Urothelium cell line (cell line): ENCODE results near the gene NACC2.
A peak's percentile ranks its signal among the peaks of the same experiment; 100 is the strongest.

ENCODE experiments used
- DNase-seq: peaks from one replicate; pipeline ENCODE4 v3.0.0; 2011; ENCODE audit warnings: low spot score, mixed read lengths
- FAIRE-seq: peaks from 2 replicates; lab custom pipeline; 2011; peaks lifted over from hg19 to GRCh38; lab: Jason Lieb, UNC

Gene NACC2

DNA sequence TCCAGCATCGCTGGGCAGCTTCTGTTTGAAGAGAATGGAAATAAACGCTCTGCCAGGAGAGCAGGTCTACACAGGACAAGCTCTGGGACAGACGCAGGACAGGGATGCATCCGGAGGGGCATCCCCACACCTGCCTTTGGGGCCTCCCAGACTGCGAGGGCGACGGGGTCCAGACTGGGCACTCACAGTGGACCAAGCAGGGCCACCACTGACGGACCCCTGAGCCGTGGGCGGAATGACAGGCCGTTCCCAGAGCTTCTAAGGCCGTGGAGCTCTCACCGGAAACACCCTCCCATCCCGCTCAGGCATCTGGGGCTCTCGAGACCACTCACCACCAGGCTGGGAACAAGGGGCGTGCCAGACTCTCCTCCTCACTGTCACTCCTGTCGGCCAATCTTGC lies 34.1 kb upstream of the NACC2 start:
- FAIRE-seq (no peak), DNase-seq (no peak)

DNA sequence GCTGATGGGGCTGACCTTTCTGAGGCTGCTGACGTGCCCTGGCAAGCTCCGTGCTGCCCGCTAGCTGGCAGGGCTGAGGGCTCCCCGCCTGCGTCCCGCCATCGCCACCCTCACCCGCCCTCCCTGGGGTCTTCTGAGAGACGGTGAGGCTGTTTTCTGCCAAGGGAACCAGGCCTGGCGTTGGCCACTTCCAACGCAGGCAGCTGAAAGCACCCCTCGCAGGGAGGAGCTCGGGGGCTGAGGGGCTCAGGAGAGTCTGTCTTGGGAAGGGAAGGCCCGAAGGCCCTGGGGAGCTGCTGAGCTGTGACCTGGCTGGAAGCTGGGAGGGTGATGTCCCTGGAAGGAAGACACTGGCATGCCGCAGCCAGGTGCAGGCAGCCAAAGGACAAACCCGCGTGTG lies 33.3 kb upstream of the NACC2 start:
- FAIRE-seq (no peak), DNase-seq (no peak)

DNA sequence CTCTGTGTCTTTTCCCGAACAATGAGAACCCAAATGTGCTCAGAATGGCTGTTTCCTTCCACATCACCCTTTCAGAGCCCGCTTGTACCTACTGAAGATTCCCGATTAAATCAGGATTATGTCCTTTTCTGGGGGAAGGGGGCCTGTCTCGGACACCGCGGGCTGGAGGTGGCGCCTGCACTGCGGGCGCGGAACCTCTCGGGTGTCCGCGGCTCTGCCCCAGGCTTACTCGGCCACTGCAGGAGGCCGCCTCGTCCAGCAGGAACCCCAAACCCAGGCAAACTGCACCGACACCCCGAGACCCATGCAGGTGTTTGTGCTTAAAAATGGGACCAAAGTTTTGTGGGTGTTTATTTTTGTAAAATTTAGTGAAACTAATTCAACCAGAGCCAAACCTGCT lies 32.2 kb upstream of the NACC2 start:
- no peak for FAIRE-seq

DNA sequence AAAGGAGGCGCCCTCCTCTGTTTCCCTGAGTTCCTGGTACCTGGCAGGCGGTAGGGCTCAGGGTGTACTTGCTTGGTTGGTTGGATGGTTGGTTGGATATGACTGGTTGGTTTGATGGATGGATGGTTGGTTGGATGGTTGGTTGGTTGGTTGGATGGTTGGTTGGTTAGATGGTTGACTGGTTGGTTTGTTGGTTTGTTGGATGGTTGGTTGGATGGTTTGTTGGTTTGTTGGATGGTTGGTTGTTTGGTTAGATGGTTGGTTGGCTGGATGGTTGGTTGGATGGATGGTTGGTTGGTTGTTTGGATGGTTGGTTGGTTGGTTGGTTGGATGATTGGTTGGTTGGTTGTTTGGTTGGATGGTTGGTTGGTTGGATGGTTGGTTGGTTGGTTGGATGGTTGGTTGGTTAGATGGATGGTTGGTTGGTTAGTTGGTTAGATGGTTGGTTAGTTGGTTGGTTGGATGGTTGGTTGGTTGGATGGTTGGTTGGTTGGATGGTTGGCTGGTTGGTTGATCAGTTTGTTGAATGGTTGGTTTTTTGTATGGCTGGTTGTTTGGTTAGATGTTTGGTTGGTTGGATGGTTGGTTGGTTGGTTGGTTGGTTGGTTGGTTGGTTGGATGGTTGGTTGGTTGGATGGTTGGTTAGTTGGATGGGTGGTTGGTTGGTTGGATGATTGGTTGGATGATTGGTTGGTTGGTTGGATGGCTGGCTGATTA lies 30.0 kb upstream of the NACC2 start:
- DNase-seq: no peak
- FAIRE-seq: peak; percentile 84

More for the DNA sequence above, 32.2 kb upstream of the NACC2 start:
- DNase-seq: no peak

DNA sequence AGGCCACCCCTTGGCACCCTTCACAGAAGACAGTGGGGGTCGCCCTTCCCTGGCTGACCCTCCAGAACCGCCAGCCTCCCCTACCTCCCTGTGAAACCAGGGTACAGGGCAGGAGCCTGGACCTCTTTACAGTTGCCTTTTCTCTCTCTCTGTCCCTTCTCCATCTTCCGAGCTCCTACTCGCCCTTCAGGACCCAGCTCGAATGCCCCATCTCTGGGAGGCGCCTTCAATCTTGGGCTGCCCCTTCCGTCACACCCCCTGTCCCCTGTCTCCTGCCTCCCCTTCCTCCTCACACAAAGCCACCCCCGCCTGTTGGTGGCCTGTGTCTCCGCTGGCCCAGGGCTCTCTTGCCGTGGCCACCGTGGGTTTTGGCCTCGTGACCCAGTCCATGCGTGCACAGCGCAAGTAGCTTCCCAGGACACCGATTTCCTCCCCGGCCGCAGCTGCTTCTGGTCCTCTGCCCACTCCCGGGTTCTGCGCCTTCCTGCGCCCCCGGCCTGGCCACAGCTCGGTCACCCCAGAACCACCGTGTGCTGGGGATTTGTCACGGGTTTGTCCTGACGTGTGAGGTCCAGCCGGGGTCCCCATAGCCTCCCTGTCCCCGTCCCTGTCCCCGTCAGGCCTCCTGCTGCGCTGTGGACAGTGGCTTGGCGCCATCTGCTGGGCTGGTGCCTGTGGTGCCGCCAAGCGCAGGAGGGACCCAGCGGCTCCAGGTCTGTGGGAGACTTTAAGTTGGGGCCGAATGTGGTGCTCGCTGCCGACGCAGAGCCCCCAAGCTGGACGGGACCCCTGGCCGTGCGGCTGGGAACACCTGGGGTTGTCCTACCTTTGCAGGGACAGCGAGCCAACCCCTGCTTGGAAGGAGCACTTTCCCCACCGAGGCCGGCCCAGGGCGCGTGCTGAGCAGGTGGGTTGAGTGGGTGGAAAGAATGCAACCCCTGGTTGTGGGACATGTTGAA lies 27.6 kb upstream of the NACC2 start:
- peak; percentile 93 for FAIRE-seq
- peak; percentile 73 for DNase-seq

DNA sequence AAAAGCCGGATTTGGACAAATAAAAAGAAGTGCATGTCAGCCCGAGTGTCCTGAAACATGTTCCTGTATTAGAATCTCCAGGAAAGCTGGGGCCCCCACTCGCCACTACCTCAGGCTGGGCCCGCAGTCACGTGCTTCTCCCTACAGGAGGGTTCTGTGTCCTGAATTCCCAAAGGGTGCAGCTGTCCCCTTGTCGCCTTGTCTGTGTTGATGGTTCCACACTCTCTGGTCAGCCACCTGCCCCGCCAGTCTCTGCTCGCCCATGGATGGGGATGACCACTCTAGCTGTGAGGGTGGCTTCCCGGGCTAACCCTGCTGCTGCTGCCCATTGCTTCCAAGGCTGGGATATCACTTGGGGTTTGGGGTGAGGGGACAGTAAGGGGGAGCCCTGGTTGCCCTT lies 26.7 kb upstream of the NACC2 start:
- DNase-seq (no peak), FAIRE-seq (no peak)

DNA sequence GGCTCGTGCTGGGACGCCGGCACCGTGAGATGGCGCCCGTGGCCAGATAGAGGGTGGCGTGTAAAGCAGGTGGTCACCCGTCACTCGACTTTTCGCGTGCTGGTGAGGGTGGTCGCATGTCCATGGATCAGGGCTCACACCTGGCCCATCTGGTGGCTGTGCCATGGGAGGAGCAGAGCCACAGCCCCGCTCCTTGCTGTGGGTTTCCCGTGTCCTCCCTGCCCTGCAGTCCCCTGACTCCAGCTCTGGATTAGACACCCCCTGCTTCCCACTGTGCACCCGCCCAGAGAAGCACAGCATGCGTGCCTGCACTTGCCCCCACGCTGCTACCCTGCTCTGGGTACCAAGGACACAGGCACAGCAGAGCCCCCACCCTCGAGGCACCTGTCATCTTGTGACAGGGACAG lies 25.4 kb upstream of the NACC2 start:
- FAIRE-seq: no peak

DNA sequence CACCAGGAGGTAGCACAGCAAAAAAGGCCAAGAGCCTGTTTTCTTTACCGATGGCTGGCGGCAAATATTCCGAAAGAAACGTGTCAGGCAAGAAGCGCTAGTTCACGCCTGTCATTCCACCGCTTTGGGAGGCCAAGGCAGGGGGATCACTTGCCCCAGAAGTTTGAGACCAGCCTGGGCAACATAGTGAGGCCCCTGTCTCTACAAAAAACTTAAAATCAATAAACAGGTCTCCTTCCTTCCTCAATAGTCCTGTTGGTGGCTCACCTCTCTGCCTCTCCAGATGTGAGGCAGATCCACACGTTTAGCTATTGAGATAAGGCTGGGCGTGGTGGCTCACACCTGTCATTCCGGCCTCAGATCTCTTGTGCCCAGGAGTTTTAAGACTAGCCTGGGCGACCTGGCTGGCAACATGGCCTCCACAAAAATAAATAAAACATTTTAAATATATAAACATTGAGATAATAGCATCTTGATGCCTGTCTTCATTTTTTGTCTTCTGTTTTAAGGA lies 24.8 kb upstream of the NACC2 start:
- DNase-seq (no peak), FAIRE-seq (no peak)

More for the DNA sequence above, 25.4 kb upstream of the NACC2 start:
- no peak for DNase-seq

DNA sequence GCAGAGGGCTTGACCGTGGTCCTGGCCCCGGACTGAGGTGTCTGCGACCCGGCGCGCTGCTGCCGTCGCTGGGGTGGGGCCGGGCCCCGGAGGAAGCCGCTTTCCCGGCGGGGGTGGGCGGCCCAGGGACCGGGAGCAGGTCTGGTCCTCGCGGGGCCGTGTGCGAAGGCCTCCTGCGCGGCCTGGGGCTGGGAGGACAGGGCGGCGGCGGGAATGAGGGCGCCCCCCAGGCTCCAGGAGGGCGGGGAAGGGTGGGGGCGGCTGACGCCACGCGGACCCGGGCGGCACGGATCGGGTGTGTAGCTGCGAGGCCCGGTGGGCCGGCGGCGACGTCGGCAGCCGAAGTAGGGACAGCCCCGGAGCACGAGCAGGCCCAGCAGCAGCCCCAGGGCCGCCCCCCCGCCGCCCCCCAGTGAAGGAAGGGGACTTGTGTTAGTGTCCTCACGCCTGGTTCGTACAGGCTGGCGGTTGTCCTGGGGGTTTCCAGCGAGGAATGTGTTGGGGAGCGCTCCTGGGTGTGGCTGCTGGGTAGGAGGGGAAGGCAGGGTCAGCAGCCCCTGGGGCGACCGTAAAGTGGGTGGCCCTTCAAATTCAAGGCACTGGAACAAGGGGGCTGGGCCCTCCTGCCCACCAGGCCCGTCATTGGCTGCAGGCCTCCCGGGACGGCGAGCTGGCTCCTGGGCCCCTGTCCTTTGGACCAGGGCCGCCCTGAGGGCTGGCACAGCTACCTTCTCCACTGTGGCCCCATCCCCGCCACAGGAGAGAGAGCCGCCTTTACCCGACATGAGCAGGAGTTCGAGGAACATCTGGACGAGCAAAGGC lies 24.2 kb upstream of the NACC2 start:
- no peak for FAIRE-seq
- peak; percentile 43 for DNase-seq

DNA sequence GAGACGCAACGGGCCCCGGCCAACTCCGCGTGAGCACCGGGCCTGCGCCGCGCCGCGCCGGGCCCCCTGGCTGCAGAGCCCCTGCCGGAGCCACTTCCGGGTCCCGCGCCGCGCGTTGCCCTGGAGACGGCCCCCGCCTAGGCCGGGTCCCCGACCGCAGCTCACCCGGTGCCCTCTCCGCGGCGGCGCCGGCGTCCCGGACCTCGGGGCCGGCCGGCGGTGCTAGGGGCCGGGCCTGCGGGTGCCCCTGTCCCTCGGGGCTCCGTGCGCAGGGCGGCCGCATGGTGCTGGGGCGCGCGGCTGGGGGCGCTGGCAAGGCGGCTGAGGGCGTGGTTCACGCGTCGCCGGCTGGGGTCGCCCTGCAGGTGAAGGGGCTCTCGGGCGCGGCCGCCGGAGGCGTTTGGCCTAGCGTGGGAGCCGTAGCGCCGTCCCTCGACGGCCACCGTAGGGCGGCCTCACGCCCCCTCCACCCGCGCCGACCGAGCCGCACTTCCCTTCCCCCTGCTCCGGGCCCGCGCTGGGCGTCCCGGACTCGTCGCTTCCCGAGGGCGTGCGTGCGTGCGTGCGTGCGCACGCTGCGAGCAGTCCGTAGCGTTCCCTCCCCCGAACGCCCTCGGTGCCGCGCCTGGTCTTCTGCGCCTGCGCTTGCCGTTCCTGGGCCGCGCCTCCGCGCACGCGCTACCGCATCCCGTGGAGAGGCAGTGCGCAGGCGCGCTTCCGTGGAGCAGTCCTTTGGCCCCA lies 23.4 kb upstream of the NACC2 start, which contains the start of gene TMEM250:
TSS of gene TMEM250 (minus strand) at position 556 of the 741 bp plus-strand sequence. CDS start 1,975 bp downstream, outside the sequence.
- peak; percentile 97 for DNase-seq
- FAIRE-seq: peak; percentile 99

DNA sequence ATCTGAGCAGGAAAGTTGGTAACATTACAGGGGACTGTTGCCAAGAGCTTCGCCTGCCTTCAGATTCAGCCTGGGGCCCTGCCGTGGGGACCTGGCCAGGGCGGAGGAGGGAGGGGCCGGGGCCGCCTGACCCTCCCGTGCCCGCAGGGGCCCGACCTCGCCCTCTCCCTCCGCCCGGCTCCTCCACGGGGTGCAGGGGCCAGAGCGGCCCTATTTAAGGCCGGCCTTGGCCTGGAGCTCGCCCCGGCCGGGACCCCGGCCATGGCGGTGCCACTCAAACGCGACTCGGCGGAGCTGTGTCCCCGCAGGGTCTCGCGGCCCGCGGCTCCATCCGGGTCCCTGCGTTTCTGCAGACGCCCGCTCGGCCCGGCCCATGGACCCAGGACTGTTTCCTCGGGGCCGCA lies 22.8 kb upstream of the NACC2 start:
- no peak for FAIRE-seq

DNA sequence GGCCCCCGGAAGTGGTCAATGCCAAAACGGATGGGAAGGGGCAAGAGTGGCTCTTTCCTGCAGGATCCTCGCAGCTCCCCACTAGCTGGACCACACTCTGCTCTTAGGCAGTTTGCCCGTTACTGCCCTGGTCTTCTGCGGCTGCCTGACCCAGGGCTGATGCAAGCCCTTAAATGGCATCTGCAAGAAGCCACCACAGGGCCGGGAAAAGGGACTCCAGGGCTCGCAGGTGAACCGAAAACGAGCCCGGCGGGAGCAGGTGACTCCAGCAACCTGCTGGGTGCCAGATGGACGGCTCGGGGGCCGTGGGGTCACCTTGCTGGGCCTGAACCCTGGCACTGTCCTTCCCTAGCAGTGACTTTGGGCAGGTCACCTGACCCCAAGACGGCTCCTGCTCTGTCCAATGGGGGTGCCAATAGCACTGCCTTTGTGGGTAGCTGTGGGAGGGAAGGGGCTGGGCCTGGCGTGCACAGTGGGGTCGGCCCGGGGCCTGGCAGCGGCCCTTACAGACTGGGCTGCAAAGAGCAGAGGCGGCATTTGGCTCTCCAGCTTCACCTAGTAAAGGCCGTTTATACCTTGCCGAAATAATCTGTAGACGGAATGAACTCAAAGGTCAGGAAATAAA lies 22.3 kb upstream of the NACC2 start:
- no peak for DNase-seq
- FAIRE-seq: no peak

More for the DNA sequence above, 22.8 kb upstream of the NACC2 start:
- DNase-seq: no peak

DNA sequence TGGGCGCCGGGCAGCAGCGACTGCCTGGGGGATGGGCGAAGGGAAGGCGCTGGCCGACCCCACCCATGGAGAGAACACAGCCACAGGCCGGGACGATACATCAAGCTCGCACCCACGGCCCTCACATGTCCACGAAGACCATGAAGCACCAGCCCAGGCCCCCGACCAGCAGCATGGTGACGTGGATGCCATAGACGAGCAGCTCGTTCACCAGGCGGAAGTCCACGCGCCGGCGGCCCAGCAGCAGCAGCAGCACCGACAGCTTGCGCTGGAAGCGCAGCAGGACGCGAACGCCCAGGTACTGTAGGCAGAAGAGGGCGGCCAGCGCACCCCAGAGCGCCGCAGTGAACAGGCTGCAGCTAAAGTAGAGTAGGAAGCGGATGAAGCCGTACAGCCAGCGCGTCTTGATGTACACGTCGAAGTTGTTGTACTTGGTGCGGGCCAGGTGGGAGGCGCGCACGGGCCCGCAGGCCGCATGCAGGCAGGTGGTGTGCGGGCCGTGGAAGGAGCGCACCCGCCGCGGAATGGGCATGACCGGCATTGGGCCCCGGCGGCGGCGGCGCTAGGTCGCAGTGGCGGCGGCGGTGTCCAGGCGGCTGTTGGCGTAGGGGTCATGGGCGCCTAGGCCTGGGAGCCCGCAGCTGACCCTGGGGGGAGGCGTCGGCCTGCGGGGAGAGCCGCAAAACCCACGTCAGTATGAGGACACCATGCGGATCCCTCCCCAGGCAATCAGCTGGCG lies 21.4 kb upstream of the NACC2 start:
- DNase-seq (no peak), FAIRE-seq (no peak)

DNA sequence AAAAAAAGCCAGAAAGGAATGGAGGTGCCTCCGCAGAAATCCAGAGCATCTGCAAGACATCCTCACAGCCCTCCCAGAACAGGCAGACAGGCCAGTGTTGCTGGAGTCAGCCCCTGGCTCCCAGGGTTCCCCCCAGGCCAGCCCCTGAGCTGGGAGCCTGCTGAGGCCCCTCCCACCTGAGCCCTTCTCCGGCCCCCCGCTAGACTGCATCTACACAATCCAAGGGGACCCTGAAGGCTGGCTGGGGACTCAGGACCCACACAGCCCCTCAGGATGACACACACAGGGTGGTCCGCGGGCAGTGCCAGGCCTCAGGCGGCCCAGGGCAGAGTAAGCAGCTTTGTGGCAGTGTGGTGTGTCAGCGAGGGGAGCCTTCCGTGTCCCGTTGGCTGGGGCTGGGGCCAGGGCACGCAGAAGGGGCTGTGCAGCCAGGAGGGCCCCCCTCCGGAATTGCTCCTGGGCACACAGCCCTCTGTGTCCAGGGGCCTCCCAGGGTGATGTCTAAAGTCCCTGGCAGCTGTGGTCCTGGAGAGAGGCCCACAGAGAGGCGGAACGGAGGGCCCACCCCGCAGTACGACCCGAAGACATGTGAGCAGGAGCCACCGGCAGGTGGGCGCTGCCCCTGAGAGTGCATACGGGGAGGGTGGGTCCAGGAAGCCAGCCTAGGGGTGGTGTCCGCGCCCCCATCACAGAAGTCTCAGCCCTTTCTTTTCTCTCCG lies 20.7 kb upstream of the NACC2 start:
- DNase-seq (no peak), FAIRE-seq (no peak)

DNA sequence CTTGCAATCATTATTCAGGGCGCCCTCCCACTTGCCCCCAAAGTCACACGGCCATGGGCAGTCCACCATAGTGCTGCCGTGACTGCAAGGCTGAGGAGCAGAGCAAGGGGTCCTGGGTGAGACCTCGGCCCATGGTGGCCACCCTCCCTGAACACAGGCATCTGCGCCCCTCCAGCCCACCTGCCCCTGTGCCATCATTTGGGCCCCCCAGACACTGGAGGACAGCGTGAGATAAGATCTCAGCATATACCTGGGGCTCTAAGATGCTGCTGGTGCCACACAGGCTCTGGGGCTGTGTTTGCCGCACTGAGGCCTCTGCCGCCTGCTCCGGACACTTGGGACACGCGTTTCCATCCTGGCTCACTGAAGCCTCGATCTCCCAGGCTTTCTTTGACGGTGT lies 20.1 kb upstream of the NACC2 start:
- FAIRE-seq (no peak), DNase-seq (no peak)

DNA sequence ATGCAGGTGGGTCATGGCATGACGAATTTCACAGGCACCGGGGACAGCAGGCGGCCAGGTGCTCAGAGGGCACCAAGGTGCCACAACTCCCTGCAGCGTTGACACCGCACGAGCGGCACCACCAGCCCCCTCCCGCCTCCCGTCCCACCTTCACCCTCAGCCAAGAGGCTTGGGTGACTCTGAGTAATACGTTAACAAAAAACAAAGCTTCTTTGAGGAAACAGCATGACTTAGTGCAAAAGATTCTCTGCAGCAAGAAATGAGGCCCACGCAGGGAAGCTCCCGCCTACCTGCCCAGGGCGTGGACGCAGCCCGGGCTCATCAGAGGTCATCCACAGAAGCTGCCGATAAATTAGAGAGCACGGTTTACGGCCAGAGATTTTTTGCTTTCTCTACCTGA lies 19.5 kb upstream of the NACC2 start:
- DNase-seq (no peak), FAIRE-seq (no peak)

DNA sequence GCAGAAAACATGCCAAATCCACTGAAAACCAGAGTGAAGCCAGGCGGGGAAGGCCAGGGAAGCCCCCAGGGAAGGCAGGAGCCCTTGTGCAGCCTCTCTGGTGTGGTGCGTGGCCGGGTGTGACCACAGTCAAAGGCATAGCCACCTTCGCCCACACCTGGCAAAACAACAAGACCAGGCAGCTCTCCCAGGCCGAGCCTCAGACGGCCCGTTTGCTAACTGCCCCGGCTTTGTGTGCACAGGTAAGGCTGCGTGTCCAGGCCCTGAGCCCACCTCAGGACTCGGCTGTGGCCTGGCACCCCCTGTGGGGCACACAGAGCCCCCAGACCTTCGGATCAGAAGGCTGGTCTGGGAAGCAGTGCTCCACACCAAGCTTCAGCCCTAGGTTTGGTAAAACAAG lies 17.5 kb upstream of the NACC2 start:
- FAIRE-seq: no peak
- no peak for DNase-seq

DNA sequence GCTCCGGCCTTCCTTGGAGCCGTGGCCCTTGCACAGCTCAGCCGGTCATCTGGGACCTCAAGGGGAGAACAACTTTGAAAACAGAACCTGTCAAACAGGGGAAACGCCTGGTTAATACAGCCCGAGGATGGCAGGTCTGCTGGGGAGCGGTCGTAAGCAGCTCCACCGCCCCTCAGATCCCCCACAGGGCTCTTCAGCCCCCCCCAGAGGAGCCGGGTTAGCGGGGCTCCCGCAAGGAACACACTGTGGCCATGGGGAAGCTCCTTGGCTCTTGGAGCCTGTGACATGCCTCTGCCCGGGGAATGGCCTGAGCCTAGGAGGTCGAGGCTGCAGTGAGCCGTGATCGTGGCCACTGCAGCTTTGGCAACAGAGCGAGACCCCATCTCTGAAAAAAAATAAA lies 16.8 kb upstream of the NACC2 start:
- DNase-seq (no peak), FAIRE-seq (no peak)
